Inflammatory macrophage (primary cell): ENCODE results near the gene CDK14.
"Not testable (repeated sequence)": the region's sequence is repeated elsewhere in the genome, so short reads cannot be mapped to it uniquely, and the experiment has no call there.

ENCODE experiments used
- DNase-seq, 2 donors: peaks; one replicate each; pipeline ENCODE4 v3.0.0-alpha.2; 2020 to 2022

The CDK14 gene

GRCh38 chr7:90597563-90598253 is 1.6 kb downstream of the CDK14 start:
- DNase-seq, result no peak

- DNase-seq, result no peak
Measured at GRCh38 chr7:90599038-90599437, 2.9 kb downstream of the CDK14 start.

- DNase-seq, result peak; percentile 46 to 96
Measured at GRCh38 chr7:90599892-90600555, 3.9 kb downstream of the CDK14 start.

GRCh38 chr7:90602303-90602702 is 6.2 kb downstream of the CDK14 start:
- DNase-seq, result no peak

GRCh38 chr7:90603346-90603745 is 7.2 kb downstream of the CDK14 start:
- DNase-seq, result no peak

GRCh38 chr7:90604383-90604782 is 8.3 kb downstream of the CDK14 start:
- DNase-seq, result no peak

GRCh38 chr7:90605055-90605454 is 8.9 kb downstream of the CDK14 start:
- DNase-seq, result no peak

- DNase-seq, result no peak
Measured at GRCh38 chr7:90607196-90607595, 11.1 kb downstream of the CDK14 start.

- no peak for DNase-seq
Measured at GRCh38 chr7:90610105-90610504, 14.0 kb downstream of the CDK14 start.

- no peak for DNase-seq
Measured at GRCh38 chr7:90611115-90611514, 15.0 kb downstream of the CDK14 start.

GRCh38 chr7:90613088-90613498 is 17.0 kb downstream of the CDK14 start:
- peak; percentile 85 to 89 for DNase-seq

GRCh38 chr7:90617442-90617841 is 21.3 kb downstream of the CDK14 start:
- no peak for DNase-seq

GRCh38 chr7:90618876-90619275 is 22.8 kb downstream of the CDK14 start:
- DNase-seq, result no peak

GRCh38 chr7:90621125-90621746 is 25.1 kb downstream of the CDK14 start:
- peak; percentile 92 for DNase-seq

- DNase-seq, result peak; percentile 63 to 83
Measured at GRCh38 chr7:90621747-90622140, 25.6 kb downstream of the CDK14 start.

- no peak for DNase-seq
Measured at GRCh38 chr7:90622670-90623069, 26.5 kb downstream of the CDK14 start.

- DNase-seq, result peak; percentile 39
Measured at GRCh38 chr7:90624225-90624911, 28.2 kb downstream of the CDK14 start.

GRCh38 chr7:90625051-90625450 is 28.9 kb downstream of the CDK14 start:
- no peak for DNase-seq

GRCh38 chr7:90625562-90625961 is 29.4 kb downstream of the CDK14 start:
- DNase-seq, result no peak

GRCh38 chr7:90626013-90626412 is 29.9 kb downstream of the CDK14 start:
- DNase-seq, result no peak

GRCh38 chr7:90629297-90629918 is 33.3 kb downstream of the CDK14 start:
- peak; percentile 70 to 77 for DNase-seq

GRCh38 chr7:90631502-90631901 is 35.4 kb downstream of the CDK14 start:
- no peak for DNase-seq

- not testable (repeated sequence) for DNase-seq
Measured at GRCh38 chr7:90639683-90640082, 43.6 kb downstream of the CDK14 start.
